AG10803 (cell line): ENCODE results near the gene RELN.
"Not testable (repeated sequence)": the region's sequence is repeated elsewhere in the genome, so short reads cannot be mapped to it uniquely, and the experiment has no call there.

Experiments
- DNase-seq: peaks from one replicate; pipeline ENCODE4 v3.0.0; 2010; ENCODE audit warnings: low read depth
- H3K4me3 ChIP-seq: 2 replicates; pipeline ENCODE4 v1.5.1; 2011; ENCODE audit warnings: mild to moderate bottlenecking, low read length, control low read depth
- TF ChIP-seq, protein P1 (sequence below): conservative IDR thresholded peaks from 2 replicates; pipeline ENCODE4 v1.5.1; 2011; ENCODE audit warnings: mild to moderate bottlenecking, low read length, control low read depth, inconsistent platforms

The RELN gene

GRCh38 chr7:103821092-103821491 is 168.4 kb downstream of the RELN start:
- no peak overlapping the region for H3K4me3 ChIP-seq
- TF ChIP-seq, protein P1, sequence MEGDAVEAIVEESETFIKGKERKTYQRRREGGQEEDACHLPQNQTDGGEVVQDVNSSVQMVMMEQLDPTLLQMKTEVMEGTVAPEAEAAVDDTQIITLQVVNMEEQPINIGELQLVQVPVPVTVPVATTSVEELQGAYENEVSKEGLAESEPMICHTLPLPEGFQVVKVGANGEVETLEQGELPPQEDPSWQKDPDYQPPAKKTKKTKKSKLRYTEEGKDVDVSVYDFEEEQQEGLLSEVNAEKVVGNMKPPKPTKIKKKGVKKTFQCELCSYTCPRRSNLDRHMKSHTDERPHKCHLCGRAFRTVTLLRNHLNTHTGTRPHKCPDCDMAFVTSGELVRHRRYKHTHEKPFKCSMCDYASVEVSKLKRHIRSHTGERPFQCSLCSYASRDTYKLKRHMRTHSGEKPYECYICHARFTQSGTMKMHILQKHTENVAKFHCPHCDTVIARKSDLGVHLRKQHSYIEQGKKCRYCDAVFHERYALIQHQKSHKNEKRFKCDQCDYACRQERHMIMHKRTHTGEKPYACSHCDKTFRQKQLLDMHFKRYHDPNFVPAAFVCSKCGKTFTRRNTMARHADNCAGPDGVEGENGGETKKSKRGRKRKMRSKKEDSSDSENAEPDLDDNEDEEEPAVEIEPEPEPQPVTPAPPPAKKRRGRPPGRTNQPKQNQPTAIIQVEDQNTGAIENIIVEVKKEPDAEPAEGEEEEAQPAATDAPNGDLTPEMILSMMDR = no peak
- no peak for DNase-seq

DNA sequence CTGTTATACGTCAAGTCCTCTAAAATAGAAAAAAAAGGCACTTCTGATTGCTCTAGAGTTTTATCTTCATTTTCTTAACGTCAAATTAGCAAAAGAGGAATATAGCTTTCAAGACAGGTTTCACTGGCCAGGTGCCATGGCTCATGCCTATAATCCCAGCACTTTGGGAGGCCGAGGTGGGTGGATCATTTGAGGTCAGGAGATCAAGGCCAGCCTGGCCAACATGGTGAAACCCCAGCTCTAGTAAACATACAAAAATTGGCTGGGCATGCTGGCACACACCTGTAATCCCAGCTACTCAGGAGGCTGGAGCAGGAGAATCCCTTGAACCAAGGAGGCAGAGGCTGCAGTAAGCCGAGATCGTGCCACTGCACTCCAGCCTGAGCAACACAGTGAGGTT is 173.5 kb downstream of the RELN start:
- H3K4me3 ChIP-seq, DNase-seq: not testable (repeated sequence)

- TF ChIP-seq, protein P1 = no peak
- no peak for DNase-seq
- H3K4me3 ChIP-seq = no peak overlapping the region
Observed at GRCh38 chr7:103813970-103814369, 175.5 kb downstream of the RELN start.

DNA sequence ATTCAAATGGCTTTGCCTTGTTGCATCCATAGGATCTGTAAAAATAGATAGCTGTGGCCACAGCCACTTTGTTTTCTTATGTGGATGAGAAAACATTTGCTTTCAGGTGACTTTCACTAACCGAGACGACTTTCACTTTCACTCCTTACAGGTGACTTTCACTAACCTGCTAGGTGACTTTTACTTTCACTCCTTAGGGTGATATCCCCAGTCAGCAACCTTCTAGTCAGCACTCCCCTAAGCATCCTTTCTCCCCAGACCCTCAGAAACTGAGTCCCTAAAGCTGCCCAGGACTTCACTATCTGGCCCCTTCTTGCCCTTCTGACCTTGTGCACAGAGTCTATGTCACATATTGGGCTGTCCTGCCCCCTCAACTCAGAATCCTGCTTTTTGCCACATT is 177.5 kb downstream of the RELN start:
- TF ChIP-seq, protein P1 = no peak
- H3K4me3 ChIP-seq = no peak overlapping the region
- no peak for DNase-seq

- TF ChIP-seq, protein P1 = no peak
Observed at GRCh38 chr7:103811290-103811689, 178.2 kb downstream of the RELN start.

DNA sequence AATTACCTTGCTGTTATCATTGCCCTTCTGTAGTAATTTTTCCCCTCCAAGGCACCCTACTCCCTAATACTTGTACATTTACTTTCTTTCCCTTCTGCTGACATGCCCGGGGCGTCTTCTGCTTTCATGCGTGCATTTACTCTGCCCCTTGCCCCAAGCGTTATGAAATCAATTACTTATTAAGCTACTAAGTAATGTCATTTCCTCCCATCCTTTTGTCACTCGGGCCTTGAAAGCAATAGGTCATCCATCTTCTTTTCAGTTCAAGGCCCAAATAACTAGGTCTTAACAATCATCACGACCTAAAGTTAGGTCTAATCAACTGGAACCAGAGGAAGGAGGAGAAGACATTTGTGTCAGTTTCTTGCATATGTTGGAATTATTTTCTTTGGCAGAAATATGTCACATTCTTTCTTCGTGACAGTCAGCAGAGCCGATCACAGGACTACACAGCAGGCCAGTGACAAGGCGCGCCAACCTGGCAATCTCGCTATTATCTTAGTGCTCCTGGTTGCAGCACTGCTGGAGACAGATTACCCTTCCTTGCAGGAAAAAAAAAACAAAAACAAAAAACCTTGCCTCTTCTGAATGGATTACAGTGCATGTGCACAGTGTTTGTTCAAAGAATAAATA is 179.2 kb downstream of the RELN start:
- TF ChIP-seq, protein P1 = no peak
- DNase-seq = no peak
- H3K4me3 ChIP-seq = no peak overlapping the region

More at GRCh38 chr7:103811290-103811689, 178.2 kb downstream of the RELN start:
- DNase-seq = no peak
- no peak overlapping the region for H3K4me3 ChIP-seq

GRCh38 chr7:103809229-103809994 is 180.0 kb downstream of the RELN start:
- TF ChIP-seq, protein P1 = no peak
- DNase-seq = no peak
- no peak overlapping the region for H3K4me3 ChIP-seq
